Stimulated activated CD8-positive, alpha-beta memory T cell treated with anti-CD3 and anti-CD28 coated beads, Interleukin-12 subunit alpha, Interleukin-12 subunit beta, amount 100 ng/mL, for 24 hours (primary cell): ENCODE data around the gene CYP1B1.
"Not testable (repeated sequence)": the region's sequence is repeated elsewhere in the genome, so short reads cannot be mapped to it uniquely, and the experiment has no call there.

Source experiments
- DNase-seq: peaks from one replicate; pipeline ENCODE4 v3.0.0-alpha.2; 2020; ENCODE audit errors: extremely low read depth

CYP1B1 gene

DNA sequence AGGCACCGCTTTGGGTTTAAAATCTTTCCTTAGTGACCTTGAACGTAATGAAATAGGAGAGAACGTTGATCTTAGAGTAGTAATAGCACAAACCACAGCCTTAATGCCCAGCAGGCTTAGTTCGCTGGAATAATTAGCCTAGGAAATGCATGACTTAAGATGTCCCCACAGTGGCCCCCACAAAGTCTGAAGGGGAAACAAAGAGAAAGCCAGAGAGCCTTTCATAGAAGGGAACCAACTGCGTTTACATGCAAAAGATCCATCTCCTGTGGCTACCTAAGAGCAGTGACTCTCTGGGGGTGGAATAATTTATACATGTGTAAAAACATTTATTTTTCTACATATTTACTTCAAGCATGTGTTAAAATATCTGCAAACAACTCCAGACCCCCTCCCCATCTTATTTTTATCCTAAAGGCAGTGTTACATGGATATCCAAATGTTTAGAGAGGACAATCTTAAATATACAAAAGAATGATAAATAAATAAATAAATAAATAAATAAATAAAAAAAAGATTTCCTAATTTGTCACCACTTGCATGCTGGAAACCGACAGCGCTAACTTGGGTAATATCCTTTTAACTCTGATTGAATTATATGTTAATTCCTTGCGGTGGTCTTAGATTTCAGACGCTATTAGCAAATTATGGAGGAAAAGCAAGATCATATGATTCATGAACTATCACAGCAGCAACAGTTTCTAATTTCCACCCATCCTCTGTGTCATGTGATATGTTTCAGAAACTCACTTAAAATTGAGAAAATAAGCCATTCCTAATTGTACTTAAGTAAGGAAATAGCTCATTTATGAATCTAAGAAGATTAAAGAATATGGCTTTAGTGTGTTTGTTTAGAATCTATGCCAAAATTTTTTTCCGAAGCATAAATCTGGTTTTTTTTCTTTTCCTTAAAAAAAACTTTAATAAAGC lies 23.4 kb upstream of the CYP1B1 start:
- no peak for DNase-seq

DNA sequence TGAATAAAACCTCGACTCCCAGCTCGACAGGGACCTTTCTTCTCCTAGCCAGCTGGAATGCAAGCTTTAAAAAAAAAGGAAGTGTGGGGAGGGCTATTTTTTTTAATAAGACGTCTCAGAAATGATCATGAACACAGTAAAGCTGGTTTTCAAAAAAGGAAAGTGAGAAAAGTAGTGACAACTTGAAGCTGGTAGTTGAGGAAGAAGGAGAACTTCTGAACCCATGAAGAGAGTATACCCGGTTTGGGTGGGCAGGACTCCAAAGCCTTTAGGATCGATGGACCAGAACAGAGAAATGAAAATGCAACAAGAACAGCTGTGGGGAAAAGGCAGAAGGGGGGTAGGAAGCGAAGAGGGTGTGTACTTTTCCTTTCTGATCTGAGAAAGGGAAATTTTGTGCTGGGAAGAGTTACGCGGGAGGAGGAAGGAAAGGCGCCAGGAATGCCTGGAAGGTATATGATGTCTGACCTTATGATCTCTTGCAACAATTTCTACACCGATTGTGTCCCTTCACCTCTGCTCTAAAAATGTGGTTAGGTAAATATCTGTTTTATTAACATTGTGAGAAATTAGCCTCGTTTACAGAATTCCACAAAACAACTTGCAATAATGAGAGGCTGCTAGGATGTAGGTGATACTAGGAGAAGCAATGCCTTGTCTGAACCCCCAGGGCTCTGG lies 22.6 kb upstream of the CYP1B1 start:
- DNase-seq = no peak

DNA sequence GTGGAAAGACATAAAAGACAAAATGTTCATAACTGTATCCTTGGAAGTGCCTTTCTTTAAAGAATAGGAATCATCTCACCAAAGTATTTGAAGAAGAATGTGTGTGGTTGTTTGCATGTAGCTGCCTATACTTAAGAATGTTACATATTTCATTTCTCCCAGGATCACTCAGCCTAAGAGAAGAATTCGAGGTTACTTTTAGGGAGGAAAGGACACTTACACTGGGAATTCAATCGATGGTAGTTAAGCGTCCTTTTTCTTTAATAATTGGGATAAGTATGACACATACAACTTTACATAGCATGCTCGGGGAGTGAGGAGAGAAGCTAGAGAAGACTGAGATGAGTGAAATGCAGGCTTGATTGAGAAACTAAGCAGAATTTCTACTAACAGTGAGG lies 22.0 kb upstream of the CYP1B1 start:
- no peak for DNase-seq

DNA sequence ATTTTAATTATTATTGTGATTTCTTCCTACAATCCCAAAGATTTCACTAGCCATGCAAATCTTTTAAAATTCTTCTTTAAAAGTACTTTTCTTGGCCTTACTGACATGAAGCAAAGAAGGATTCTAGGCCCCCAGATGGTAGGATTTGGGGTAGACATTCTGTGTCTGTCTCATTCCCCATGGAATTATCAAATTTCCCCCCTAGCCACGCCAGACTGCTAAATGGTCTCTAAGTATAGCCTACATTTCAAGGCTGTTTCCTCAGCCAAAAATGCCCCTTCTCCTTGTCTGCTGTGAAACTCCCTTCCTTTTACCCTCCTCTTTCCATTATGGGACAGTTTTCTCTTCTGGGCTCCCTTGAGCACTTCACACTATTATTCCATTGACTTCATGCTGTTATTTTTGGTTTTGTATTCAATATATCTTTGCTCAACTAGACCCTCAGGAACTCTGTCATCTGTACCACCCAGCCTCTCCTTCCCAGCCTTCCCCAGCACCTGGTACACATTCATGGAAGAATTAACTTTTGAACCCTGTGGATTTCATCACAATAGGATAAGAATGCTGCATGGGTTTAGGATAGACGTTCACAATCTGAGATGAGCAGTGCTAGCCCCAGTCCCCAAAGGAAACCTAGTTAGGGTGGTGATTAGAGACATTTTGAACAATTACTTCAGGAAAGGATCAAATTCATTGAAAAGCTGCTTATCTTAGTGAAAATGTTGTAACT lies 21.5 kb upstream of the CYP1B1 start:
- no peak for DNase-seq

DNA sequence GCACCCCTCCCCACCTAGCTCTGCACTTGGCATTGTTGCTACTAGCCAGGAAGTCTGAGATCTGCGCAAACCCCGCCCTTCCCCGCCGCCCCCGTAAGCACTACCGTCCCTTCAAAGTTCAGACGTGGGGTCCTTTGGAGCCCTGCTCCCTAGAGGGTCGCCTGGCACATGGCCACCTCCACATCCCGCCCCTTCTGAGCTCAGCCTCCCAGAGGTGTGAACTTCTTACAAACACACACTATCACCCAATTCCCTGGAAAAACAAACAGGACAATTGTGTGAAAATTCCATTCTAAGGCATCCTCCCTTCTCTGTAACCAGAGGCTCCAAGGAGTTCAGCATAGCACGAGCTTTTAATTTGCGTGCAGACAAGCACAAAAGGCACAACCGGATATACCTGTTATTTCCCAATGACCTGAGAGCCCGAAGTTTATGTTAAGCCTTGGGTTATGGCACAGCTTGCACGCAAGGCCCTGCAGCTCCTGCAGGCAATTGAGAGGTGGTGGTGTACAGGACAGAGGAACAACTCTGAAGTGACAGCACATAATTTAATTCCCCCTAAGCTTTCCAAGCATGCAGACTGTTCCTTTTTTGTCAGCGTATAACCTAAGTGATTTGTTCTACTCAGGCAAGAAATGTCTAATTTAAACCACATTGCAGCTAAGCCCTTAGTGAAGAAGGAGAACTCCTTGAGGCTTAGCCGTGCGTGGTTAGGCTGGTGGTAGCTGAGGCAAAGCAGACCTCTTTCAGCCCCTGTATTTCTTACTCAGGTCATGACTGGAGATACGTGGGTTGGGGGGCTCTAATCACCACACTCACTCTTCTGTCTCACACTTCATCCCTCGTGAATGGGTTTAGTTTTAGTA lies 20.3 kb upstream of the CYP1B1 start:
- DNase-seq = no peak

DNA sequence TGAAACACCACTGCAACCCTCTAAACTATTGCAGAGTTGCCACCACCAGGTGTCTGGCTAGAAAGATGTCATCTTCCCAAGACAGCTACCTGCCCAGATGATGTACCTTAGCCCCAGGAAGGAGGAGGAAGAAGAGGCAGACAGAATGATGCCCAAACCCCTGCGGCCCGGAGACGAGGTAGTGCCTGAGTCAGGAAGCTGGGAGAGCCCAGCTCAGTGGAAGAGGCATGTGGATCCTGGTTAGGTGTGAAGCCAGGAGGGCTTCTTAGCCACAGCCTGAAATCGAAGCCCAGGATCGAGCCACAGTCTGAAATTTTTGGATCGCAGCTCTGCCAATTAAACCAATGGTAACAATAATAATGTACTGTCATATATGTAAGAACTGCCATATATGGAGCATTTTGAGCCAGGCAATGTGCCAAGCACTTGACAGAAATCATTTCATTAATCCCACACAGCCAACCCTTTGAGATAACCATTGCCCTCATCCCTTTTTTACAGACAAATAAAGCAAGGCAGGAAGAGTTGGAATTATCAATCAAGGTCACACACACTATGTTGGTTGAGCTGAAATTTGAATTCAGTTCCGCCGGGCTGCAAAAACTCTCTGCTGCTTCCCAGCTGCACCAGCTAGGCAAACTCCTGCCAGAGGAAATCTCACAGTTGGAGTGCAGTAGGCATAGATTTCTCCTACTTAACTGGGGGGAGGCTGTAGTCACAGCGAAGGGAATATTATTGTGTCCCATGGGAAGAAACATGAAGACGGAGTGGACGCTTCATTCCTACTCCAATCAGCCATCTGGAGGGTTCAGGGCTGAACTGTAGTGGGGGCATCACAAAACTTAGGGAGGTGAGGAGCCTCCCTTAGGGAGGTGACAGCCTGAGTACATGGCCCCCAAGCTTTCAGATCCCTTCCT lies 19.4 kb upstream of the CYP1B1 start:
- no peak for DNase-seq

DNA sequence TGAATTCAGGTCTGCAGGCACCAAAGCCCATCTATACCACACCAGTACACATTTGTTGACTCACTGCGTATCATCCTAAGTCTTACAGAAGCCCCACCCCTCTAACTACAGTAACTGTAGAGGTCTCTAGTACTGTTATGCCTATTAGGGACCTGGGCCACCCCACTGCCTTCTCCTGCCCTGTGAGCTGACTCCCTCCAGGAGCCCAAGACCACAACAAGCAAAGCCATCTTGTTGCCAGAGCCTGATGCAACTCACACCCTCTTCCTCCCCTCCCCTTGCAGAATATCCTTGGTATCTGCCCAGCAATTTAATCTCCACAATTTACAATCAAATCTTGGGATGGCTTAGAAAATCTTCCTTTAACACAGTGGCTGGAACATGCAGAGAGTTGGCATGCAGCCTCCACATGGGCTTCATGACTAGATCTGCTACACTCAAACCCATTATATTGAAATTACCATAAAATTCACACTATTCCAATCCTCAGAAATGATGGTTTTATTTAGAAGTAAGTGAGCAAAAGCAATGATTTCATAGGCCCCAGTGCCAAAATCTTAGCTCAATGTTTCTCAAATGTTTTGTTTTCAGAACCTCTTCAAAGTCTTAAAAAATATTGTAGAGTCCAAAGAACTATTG lies 17.7 kb upstream of the CYP1B1 start:
- DNase-seq = no peak

DNA sequence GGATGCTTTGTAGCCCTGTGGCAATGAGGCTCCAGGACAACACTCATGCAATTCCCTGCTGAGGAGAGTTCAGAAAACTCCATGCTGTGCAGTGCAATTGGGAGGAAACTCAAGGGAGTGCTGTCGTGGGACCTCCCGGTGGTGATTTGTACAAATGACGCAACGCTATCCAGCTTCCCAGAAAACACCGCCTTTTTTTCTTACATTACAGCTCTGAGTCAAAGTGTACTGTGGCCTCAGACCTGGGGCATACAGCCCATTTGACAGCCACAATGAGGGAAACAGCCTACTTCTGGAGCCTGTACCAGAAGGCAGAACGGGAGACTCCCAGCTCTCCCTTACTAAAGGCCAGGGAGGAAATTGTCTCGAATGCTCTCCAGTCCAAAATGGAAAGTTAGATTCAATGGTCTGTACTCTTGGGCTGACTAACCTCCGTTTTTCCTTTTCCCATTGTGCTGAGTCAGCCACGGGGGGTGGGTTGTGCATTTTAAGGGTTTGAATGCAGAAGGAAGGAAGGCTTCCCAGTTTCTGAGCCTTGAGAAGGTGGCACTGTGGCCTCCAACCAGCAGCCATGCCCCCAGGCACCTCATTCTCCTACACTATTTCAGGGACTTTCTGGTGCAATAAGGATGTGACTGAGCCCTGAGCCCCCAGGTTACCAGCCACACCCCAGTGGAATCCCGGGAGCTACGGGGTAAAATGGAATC lies 16.4 kb upstream of the CYP1B1 start:
- DNase-seq = no peak

DNA sequence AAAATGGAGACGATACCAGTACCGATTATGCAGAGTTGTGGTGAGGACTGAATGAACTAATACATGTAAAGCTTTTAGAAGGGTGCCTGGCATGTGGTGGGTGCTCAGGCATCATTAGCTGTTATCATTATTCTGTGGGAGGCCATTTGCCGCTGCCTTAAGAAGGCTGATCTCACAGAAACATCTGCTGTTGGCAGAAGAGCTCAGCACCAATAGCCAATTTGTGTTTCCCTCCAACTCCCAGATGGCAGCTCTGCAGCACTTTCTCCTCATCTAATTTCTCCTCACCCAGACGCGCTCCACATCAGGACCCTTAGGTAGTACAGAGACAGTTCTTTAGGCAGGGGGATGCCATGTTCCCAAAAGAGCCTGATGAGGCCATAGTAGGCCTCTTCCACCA lies 15.8 kb upstream of the CYP1B1 start:
- no peak for DNase-seq

DNA sequence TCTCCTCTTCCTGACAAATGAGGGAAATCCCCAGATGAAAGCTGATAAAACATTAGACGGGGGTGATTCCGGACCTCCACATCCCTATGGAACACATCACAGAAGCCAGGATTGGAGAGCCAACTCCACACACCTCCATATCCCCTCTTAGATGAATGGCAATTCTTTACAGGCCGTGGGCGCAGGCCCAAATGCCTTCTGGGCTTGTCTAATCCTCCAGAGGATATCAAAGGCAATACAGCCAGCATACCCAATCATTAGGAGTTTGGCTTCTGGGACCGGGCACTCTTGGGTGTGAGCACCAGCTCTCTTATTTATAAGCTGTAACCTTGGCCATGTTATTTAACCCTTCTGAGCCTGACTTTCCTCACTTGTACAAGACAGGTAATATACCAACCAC lies 15.0 kb upstream of the CYP1B1 start:
- DNase-seq = no peak

DNA sequence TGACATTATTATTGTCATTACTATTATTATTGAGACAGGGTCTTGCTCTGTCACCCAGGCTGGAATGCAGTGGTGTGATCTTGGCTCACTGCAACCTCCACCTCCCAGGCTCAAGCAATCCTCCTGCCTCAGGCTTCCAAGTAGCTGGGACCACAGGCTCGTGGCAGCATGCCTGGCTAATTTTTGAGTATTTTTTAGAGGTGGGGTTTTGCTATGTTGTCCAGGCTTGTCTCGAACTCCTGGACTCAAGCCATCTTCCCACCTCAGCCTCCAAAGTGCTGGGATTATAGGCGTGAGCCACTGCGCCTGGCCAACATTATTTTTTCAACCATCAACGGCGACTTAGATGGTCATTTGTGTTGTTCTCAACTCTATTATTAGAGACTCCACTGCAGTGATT lies 14.3 kb upstream of the CYP1B1 start:
- not testable (repeated sequence) for DNase-seq

DNA sequence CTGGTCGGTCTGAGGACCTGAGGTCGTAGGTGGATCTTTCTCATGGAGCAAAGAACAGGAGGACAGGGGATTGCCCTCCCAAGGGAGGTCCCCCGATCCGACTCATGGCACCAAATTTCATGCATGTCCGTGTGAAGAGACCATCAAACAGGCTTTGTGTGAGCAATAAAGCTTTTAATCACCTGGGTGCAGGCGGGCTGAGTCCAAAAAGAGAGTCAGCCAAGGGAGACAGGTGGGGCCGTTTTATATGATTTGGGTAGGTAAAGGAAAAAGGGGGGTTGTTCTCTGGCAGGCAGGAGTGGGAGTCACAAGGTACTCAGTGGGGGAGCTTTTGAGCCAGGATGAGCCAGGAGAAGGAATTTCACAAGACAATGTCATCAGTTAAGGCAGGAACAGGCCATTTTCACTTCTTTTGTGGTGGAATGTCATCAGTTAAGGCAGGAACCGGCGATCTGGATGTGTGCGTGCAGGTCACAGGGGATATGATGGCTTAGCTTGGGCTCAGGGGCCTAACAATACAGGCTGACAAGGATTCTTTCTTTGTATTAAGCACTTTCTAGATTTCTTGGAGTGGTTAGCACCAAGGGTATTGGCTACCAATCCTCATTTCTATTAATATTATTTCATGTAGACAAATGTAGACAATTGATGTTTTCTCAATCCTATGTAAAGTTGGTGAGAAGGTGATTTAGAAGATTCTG lies 10.2 kb upstream of the CYP1B1 start:
- not testable (repeated sequence) for DNase-seq

DNA sequence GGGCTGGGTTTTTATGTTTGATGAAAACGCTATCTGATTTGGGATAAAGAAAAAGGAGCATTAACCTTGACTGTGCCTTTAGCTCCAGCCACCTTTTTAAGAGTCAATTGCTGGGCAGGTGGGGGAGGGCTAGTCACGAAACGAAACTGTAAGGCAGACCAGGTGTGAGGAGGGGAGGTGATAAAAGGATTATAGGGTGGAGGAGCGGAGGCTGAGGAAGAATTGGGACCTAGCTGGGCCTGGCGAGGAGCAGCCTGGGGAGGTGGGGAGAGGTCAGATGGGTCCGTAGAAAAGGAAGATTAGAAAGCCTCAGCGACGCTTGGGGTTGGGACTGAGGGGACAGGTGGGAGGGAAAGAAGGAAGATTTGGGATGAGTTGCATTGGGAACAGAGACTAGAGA lies 8.6 kb upstream of the CYP1B1 start:
- not testable (repeated sequence) for DNase-seq

DNA sequence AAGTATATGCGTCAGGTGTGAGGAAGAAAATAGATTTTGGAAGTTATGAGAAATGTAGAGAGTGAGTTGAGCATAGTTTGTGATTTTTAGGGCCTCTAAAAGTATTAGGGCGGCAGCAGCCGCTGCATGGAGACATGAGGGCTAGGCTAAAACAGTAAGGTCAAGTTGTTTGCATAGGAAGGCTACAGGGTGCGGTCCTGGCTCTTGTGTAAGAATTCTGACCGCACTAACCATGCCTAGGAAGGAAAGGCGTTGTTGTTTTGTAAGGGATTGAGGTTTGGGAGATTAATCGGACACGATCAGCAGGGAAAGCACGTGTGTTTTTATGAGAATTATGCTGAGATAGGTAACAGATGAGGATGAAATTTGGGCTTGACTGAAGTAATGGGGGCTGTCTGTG lies 6.8 kb upstream of the CYP1B1 start:
- DNase-seq = not testable (repeated sequence)

DNA sequence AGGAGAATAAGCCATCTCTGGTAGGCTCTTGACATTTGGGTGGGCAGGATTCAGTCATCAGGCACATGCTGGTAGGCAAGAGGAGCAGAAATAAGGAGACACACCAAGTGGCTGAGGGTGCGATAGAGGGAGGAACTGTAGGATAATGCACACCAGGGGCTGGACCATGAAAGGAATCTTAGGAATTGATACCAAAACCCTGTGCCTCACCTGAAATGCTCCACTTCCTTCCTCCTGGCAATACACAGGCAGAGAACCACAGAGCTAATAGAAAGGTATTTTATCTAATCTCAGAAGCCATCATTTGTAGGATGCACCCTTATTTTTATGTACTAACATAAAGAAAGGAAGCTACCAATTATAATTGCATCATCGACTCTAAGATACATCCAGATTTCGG lies 4.4 kb upstream of the CYP1B1 start:
- DNase-seq = no peak

DNA sequence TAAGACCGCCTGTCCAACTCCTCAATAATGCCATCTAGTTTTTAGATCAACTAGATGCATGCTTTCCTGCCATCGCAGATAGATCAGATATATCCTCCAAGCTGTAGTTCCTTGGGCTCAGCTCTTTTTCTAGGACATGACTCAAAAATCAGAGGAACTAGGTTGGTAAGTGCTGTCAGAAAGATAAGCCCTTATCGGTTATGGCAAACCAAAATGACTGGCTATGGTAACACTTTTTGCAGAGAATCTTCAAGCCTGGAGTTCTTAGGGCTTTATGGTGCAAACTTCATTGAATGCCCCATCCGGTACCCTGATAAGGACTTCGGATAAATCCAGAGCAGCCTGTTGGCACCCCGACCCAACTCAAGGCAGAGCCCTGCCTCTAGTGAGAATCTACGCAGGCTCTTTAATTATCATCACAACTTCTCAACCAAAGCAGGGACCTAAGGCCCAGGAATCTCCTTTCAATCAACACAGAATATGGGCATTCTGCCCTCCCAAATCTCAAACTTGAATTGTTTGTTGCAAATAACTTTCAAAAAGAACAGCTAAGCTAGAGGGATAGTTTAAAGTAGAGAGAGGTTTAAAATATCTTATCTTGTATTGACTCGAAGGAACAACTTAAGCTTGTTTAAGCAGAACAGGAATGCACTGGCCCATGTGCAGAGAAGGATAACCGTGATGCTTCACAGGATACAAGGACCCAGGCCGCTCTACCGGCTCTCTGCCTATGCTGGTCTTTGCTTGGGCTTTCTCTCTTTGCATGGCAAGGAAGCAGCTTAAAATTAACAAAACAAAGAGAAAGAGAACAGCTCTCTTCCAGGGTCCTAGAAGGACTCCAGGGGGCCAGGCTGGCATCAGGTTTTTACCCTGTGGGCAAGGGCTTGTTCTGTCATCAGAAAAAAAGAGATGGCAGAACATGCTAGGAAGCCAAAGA lies 3.4 kb upstream of the CYP1B1 start:
- no peak for DNase-seq

DNA sequence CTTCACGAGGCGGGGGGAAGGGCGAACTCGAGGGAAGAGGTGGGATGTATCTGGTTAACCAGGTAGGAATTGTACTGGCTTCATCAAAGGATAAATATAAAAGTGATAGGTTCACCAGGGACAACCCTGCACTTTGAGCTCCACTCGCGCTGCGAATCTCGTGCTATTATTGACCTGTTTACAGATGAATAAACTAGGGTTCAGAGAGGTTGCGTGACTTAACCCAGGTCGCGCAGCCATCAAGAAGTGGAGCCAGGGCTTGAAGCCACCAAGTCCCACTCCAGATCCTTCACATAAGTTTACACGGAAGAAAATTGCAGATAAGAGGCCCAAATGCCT lies 1.4 kb upstream of the CYP1B1 start:
- DNase-seq = no peak
